Neuronal stem cell (in vitro differentiated cells): ENCODE results near the gene ENOSF1.

Experiments used
- DNase-seq: peaks from one replicate; pipeline ENCODE4 v3.0.0-alpha.2; 2013; ENCODE audit warnings: low spot score
- H2AFZ ChIP-seq: one replicate; pipeline ENCODE4 v1.6.1; 2013; ENCODE audit warnings: mild to moderate bottlenecking, low read length, inconsistent platforms
- H2AK5ac ChIP-seq: 2 replicates; pipeline ENCODE4 v1.6.1; 2013; ENCODE audit warnings: low read depth, mild to moderate bottlenecking, inconsistent platforms, low read length, moderate library complexity, mixed read lengths
- H2BK120ac ChIP-seq: 2 replicates; pipeline ENCODE4 v1.6.1; 2013; ENCODE audit warnings: low read depth, mild to moderate bottlenecking, inconsistent platforms, low read length, moderate library complexity, mixed read lengths
- H2BK12ac ChIP-seq: one replicate; pipeline ENCODE4 v1.6.1; 2013; ENCODE audit warnings: low read length, inconsistent platforms
- H2BK15ac ChIP-seq: 2 replicates; pipeline ENCODE4 v1.6.1; 2013; ENCODE audit warnings: mild to moderate bottlenecking, low read length, inconsistent platforms, mixed read lengths
- H2BK5ac ChIP-seq: one replicate; pipeline ENCODE4 v1.6.1; 2013; ENCODE audit warnings: inconsistent platforms, mild to moderate bottlenecking, low read length, moderate library complexity
- H3K14ac ChIP-seq: one replicate; pipeline ENCODE4 v1.6.1; 2013; ENCODE audit warnings: low read length, inconsistent platforms
- H3K18ac ChIP-seq: 2 replicates; pipeline ENCODE4 v1.6.1; 2013; ENCODE audit warnings: low read length, inconsistent platforms
- H3K23ac ChIP-seq: 2 replicates; pipeline ENCODE4 v1.6.1; 2013; ENCODE audit warnings: low read depth, mild to moderate bottlenecking, mixed read lengths, low read length, inconsistent platforms; ENCODE audit not compliant: poor library complexity
- H3K27ac ChIP-seq: replicated peaks from 3 replicates; pipeline ENCODE4 v1.5.1; 2013; ENCODE audit warnings: low read length, inconsistent platforms
- H3K27me3 ChIP-seq, 3 experiments: 2 replicates each; pipeline ENCODE4 v1.6.1; 2013; ENCODE audit warnings: low read length in 3 of 3, mild to moderate bottlenecking in 2 of 3, inconsistent platforms in 1 of 3, low read depth in 1 of 3, mixed read lengths in 1 of 3, moderate library complexity in 1 of 3; ENCODE audit not compliant: control insufficient read depth in 3 of 3, insufficient read depth in 3 of 3
- H3K36me3 ChIP-seq, 2 donors: replicated peaks in 1 of 2; 2 replicates each; pipeline ENCODE4 v1.6.1; 2013; ENCODE audit warnings: low read length in 2 of 2; ENCODE audit not compliant: control insufficient read depth in 2 of 2, insufficient read depth in 2 of 2
- H3K4ac ChIP-seq: 2 replicates; pipeline ENCODE4 v1.6.1; 2013; ENCODE audit warnings: inconsistent platforms, mild to moderate bottlenecking, low read length, moderate library complexity
- H3K4me1 ChIP-seq, 2 donors: 1 replicate in 1 of 2; 2 replicates in 1 of 2; pipeline ENCODE4 v1.6.1; 2013; ENCODE audit warnings: low read length in 2 of 2, low read depth in 1 of 2; ENCODE audit not compliant: control insufficient read depth in 2 of 2, insufficient read depth in 1 of 2
- H3K4me2 ChIP-seq: one replicate; pipeline ENCODE4 v1.6.1; 2013; ENCODE audit warnings: mild to moderate bottlenecking, low read length, inconsistent platforms; ENCODE audit not compliant: insufficient read depth, poor library complexity, severe bottlenecking
- H3K4me3 ChIP-seq, 2 donors: 2 replicates each; pipeline ENCODE4 v1.5.1; 2013; ENCODE audit warnings: low read length in 2 of 2, mild to moderate bottlenecking in 2 of 2, inconsistent platforms in 1 of 2, moderate library complexity in 1 of 2
- H3K79me1 ChIP-seq: one replicate; pipeline ENCODE4 v1.6.1; 2013; ENCODE audit warnings: low read depth, mild to moderate bottlenecking, inconsistent platforms, low read length, moderate library complexity
- H3K9ac ChIP-seq: one replicate; pipeline ENCODE4 v1.6.1; 2013; ENCODE audit warnings: mild to moderate bottlenecking, low read depth, low read length, inconsistent platforms; ENCODE audit not compliant: poor library complexity
- H3K9me3 ChIP-seq, 2 donors: replicated peaks in 1 of 2; 2 replicates each; pipeline versions ENCODE3 to v1.6.1; 2013; ENCODE audit warnings: low read length in 2 of 2, mild to moderate bottlenecking in 2 of 2, inconsistent platforms in 1 of 2, low read depth in 1 of 2, mixed read lengths in 1 of 2, moderate library complexity in 1 of 2; ENCODE audit not compliant: control insufficient read depth in 2 of 2, insufficient read depth in 1 of 2
- H4K8ac ChIP-seq: one replicate; pipeline ENCODE4 v1.6.1; 2013; ENCODE audit warnings: low read depth, mild to moderate bottlenecking, inconsistent platforms, low read length, moderate library complexity
- H4K91ac ChIP-seq: one replicate; pipeline ENCODE4 v1.6.1; 2013; ENCODE audit warnings: low read length, low read depth, mild to moderate bottlenecking, inconsistent platforms; ENCODE audit not compliant: poor library complexity
- WGBS, 2 donors: extraction: QIAGEN DNeasy Blood & Tissue Kit; methylation state at CpG; one replicate each; pipeline ENCODE4 v1.1.7; 2013; ENCODE audit warnings: missing lambda C conversion rate in 2 of 2, mixed read lengths in 1 of 2; ENCODE audit not compliant: insufficient read length in 2 of 2, insufficient replicate concordance in 1 of 2; ENCODE audit errors: extremely low coverage in 2 of 2; 5-methylcytosine and 5-hydroxymethylcytosine counted together

Gene ENOSF1

GRCh38 chr18:686339-687111 is 25.9 kb downstream of the ENOSF1 start:
- Histone ChIP-seq H2BK15ac (no peak overlapping the region), H3K27ac (peak overlapping the region; percentile 85), H2BK5ac (peak overlapping the region; percentile 59), H4K8ac (no peak overlapping the region), H2BK12ac (peak overlapping the region; percentile 7), H3K4me3 (no peak overlapping the region), H3K14ac (no peak overlapping the region), H3K27me3 (peaks cover 0 to 8% (median 4%) of the 10 kb centered on the region in 3 experiments), H2AK5ac (peak overlapping the region; percentile 9), H3K23ac (no peak overlapping the region), H3K4ac (no peak overlapping the region), H3K18ac (peak overlapping the region; percentile 90), H3K79me1 (no peaks in the 10 kb centered on the region), H2AFZ (peak overlapping the region; percentile 47), H3K9ac (no peak overlapping the region), H4K91ac (no peak overlapping the region), H3K4me1 (peaks cover 9 to 21% of the 10 kb centered on the region in 2 donors), H3K9me3 (peaks cover 0 to 2% of the 10 kb centered on the region in 2 donors), H2BK120ac (no peak overlapping the region), H3K4me2 (peak overlapping the region; percentile 47), H3K36me3 (peaks cover 0 to 4% of the 10 kb centered on the region in 2 donors)
- WGBS, 2 donors, result no CpG with 5 or more reads among the region's 11 CpGs
- peak; percentile 68 for DNase-seq

GRCh38 chr18:685438-685837 is 27.0 kb downstream of the ENOSF1 start:
- Histone ChIP-seq H3K4ac (no peak overlapping the region), H3K4me3 (no peak overlapping the region)
- WGBS, 2 donors, result no CpG with 5 or more reads among the region's 3 CpGs

GRCh38 chr18:683531-683930 is 28.9 kb downstream of the ENOSF1 start:
- Histone ChIP-seq H3K27me3 (peaks cover 0 to 4% (median 4%) of the 10 kb centered on the region in 3 experiments), H3K36me3 (peaks cover 0 to 3% of the 10 kb centered on the region in 2 donors), H4K8ac (no peak overlapping the region), H2AK5ac (peak overlapping the region; percentile 92), H3K79me1 (no peaks in the 10 kb centered on the region), H3K4me1 (peaks cover 9 to 20% of the 10 kb centered on the region in 2 donors), H2BK120ac (no peak overlapping the region), H3K14ac (no peak overlapping the region), H3K9me3 (peaks cover 0 to 2% of the 10 kb centered on the region in 2 donors), H3K23ac (no peak overlapping the region), H2BK15ac (no peak overlapping the region), H3K4me3 (no peak overlapping the region), H3K18ac (peak overlapping the region; percentile 48), H2AFZ (peak overlapping the region; percentile 24), H3K27ac (no peak overlapping the region), H2BK5ac (no peak overlapping the region), H4K91ac (no peak overlapping the region), H3K4me2 (no peak overlapping the region), H2BK12ac (peak overlapping the region; percentile 66), H3K9ac (no peak overlapping the region), H3K4ac (no peak overlapping the region)
- WGBS, 2 donors, result no CpG with 5 or more reads among the region's 5 CpGs
- DNase-seq, result no peak

More at GRCh38 chr18:685438-685837, 27.0 kb downstream of the ENOSF1 start:
- H3K4me1 ChIP-seq, result peaks cover 9 to 21% of the 10 kb centered on the region in 2 donors
- H3K14ac ChIP-seq, result no peak overlapping the region
- peaks cover 0 to 2% of the 10 kb centered on the region in 2 donors for H3K9me3 ChIP-seq
- no peak overlapping the region for H2AFZ ChIP-seq
- no peak overlapping the region for H2BK5ac ChIP-seq
- no peak overlapping the region for H2BK120ac ChIP-seq
- no peak overlapping the region for H3K27ac ChIP-seq
- no peak overlapping the region for H3K4me2 ChIP-seq
- no peak overlapping the region for H2BK15ac ChIP-seq
- H2AK5ac ChIP-seq, result no peak overlapping the region
- no peak overlapping the region for H3K23ac ChIP-seq
- peaks cover 0 to 2% of the 10 kb centered on the region in 2 donors for H3K36me3 ChIP-seq
- no peak for DNase-seq
- H2BK12ac ChIP-seq, result no peak overlapping the region
- H3K18ac ChIP-seq, result no peak overlapping the region
- no peak overlapping the region for H4K91ac ChIP-seq
- H3K9ac ChIP-seq, result no peak overlapping the region
- H3K27me3 ChIP-seq, result peaks cover 0 to 8% (median 4%) of the 10 kb centered on the region in 3 experiments
- no peaks in the 10 kb centered on the region for H3K79me1 ChIP-seq
- no peak overlapping the region for H4K8ac ChIP-seq

GRCh38 chr18:682833-683232 is 29.6 kb downstream of the ENOSF1 start:
- H3K4me3 ChIP-seq, result no peak overlapping the region

More at GRCh38 chr18:682833-683232, 29.6 kb downstream of the ENOSF1 start:
- no peak overlapping the region for H3K23ac ChIP-seq
- no peak overlapping the region for H3K4ac ChIP-seq
- H2BK15ac ChIP-seq, result no peak overlapping the region
- no peak overlapping the region for H3K4me2 ChIP-seq
- no peak for DNase-seq
- no peak overlapping the region for H2AK5ac ChIP-seq
- H3K27ac ChIP-seq, result no peak overlapping the region
- no peak overlapping the region for H3K9ac ChIP-seq
- H3K4me1 ChIP-seq, result peaks cover 9 to 17% of the 10 kb centered on the region in 2 donors
- H3K14ac ChIP-seq, result no peak overlapping the region
- no peak overlapping the region for H2AFZ ChIP-seq
- no peak overlapping the region for H3K18ac ChIP-seq
- no peak overlapping the region for H2BK120ac ChIP-seq
- H3K27me3 ChIP-seq, result peaks cover 0 to 4% (median 0%) of the 10 kb centered on the region in 3 experiments
- peaks cover 0 to 2% of the 10 kb centered on the region in 2 donors for H3K9me3 ChIP-seq
- H2BK12ac ChIP-seq, result no peak overlapping the region
- no peak overlapping the region for H2BK5ac ChIP-seq
- no peaks in the 10 kb centered on the region for H3K79me1 ChIP-seq
- H4K8ac ChIP-seq, result no peak overlapping the region
- peaks cover 0 to 3% of the 10 kb centered on the region in 2 donors for H3K36me3 ChIP-seq
- no peak overlapping the region for H4K91ac ChIP-seq
